Endodermal cell (in vitro differentiated cells): ENCODE data around the gene ECHDC1. TPM values are rescaled to one million over a fixed set of nuclear protein-coding genes. Genes with fewer than 3 reads are reported as not detected.

Source experiments
- DNase-seq: peaks from one replicate; pipeline ENCODE4 v3.0.0-alpha.2; 2017
- H3K27ac ChIP-seq: 2 replicates; pipeline ENCODE4 v1.5.1; 2013; ENCODE audit warnings: mild to moderate bottlenecking, low read depth, low read length, moderate library complexity
- H3K27me3 ChIP-seq: 2 replicates; pipeline ENCODE4 v1.6.1; 2013; ENCODE audit warnings: mild to moderate bottlenecking, low read length, moderate library complexity; ENCODE audit not compliant: insufficient read depth, control insufficient read depth, poor library complexity, severe bottlenecking
- H3K36me3 ChIP-seq: 2 replicates; pipeline ENCODE4 v1.7.0; 2013; ENCODE audit warnings: mild to moderate bottlenecking, low read length, moderate library complexity; ENCODE audit not compliant: control insufficient read depth, insufficient read depth
- H3K4me1 ChIP-seq: one replicate; pipeline ENCODE4 v1.7.0; 2013; ENCODE audit warnings: low read length; ENCODE audit not compliant: control insufficient read depth, insufficient read depth
- H3K4me3 ChIP-seq: 2 replicates; pipeline ENCODE4 v1.5.1; 2013; ENCODE audit warnings: mild to moderate bottlenecking, low read length, moderate library complexity
- H3K9ac ChIP-seq: 2 replicates; pipeline ENCODE4 v1.6.1; 2013; ENCODE audit warnings: mild to moderate bottlenecking, low read length, moderate library complexity; ENCODE audit not compliant: poor library complexity, severe bottlenecking; ENCODE audit errors: extremely low read depth
- H3K9me3 ChIP-seq: 2 replicates; pipeline ENCODE4 v1.6.1; 2013; ENCODE audit warnings: mild to moderate bottlenecking, low read length, moderate library complexity; ENCODE audit not compliant: control insufficient read depth
- H3K27ac Mint-ChIP-seq: 2 replicates; pipeline ENCODE4 v1.8.0; 2020; ENCODE audit warnings: mixed read lengths
- H3K27me3 Mint-ChIP-seq: 2 replicates; pipeline ENCODE4 v1.8.0; 2021; ENCODE audit warnings: mild to moderate bottlenecking, mixed read lengths; ENCODE audit not compliant: insufficient read depth
- H3K36me3 Mint-ChIP-seq: 2 replicates; pipeline ENCODE4 v1.8.0; 2020; ENCODE audit warnings: low read depth, mixed read lengths
- H3K4me1 Mint-ChIP-seq: 2 replicates; pipeline ENCODE4 v1.8.0; 2020; ENCODE audit warnings: mixed read lengths
- H3K4me3 Mint-ChIP-seq: 2 replicates; pipeline ENCODE4 v1.8.0; 2020; ENCODE audit warnings: mild to moderate bottlenecking, moderate library complexity, mixed read lengths
- H3K9me3 Mint-ChIP-seq: 2 replicates; pipeline ENCODE4 v1.8.0; 2020; ENCODE audit warnings: mild to moderate bottlenecking, mixed read lengths
- CTCF ChIP-seq: fragments of 200-600 bp; sonication (generic); conservative IDR thresholded peaks from 2 replicates; pipeline ENCODE4 v1.5.0; 2021; ENCODE audit warnings: antibody characterized with exemption, mild to moderate bottlenecking
- WGBS, 2 experiments: methylation state at CpG; one replicate each; pipeline versions ENCODE4 v1.1.5 to v1.1.7; 2013; ENCODE audit warnings: missing lambda C conversion rate in 2 of 2, mixed read lengths in 1 of 2; ENCODE audit not compliant: insufficient coverage in 1 of 2, insufficient read length in 1 of 2; 5-methylcytosine and 5-hydroxymethylcytosine counted together
- total RNA-seq, 2 donors: library from RNA; stranded (reverse); fragmentation: NEBNext Ultra II Directional in 1 of 2; extraction: Animal tissue kit (Norgen Biotek cat#: 25700) in 1 of 2; gene quantifications; 2 replicates in 1 of 2; 3 replicates in 1 of 2; pipeline ENCODE4 v1.2.1, GENCODE V29; 2021

Gene ECHDC1
- total RNA-seq, 2 donors from 2014 or later = 45.5 to 58.2 TPM

- H3K9ac ChIP-seq = no peak overlapping the region
- no peak overlapping the region for H3K27ac Mint-ChIP-seq
Measured at GRCh38 chr6:127249621-127250020, 93.8 kb downstream of the ECHDC1 start.

GRCh38 chr6:127247114-127248096, 96.0 kb downstream of the ECHDC1 start:
- 84 to 89% methylated on average over 3 to 4 of the region's 4 CpGs for WGBS, 2 experiments
- Mint-ChIP-seq H3K4me3 (no peak overlapping the region), H3K4me1 (no peaks in the 10 kb centered on the region), H3K27ac (no peak overlapping the region), H3K36me3 (no peaks in the 10 kb centered on the region), H3K9me3 (no peaks in the 10 kb centered on the region), H3K27me3 (no peaks in the 10 kb centered on the region)
- no peaks in the 10 kb centered on the region for H3K9me3 ChIP-seq
- no peak overlapping the region for H3K27ac ChIP-seq
- no peak for TF ChIP-seq CTCF
- H3K9ac ChIP-seq = no peak overlapping the region
- no peak for DNase-seq
- no peaks in the 10 kb centered on the region for H3K4me1 ChIP-seq
- H3K36me3 ChIP-seq = no peaks in the 10 kb centered on the region
- H3K27me3 ChIP-seq = no peaks in the 10 kb centered on the region
- H3K4me3 ChIP-seq = no peak overlapping the region

More at GRCh38 chr6:127249621-127250020, 93.8 kb downstream of the ECHDC1 start:
- H3K4me1 ChIP-seq = no peaks in the 10 kb centered on the region
- Mint-ChIP-seq H3K4me1 (no peaks in the 10 kb centered on the region), H3K27me3 (no peaks in the 10 kb centered on the region), H3K9me3 (no peaks in the 10 kb centered on the region), H3K4me3 (no peak overlapping the region), H3K36me3 (no peaks in the 10 kb centered on the region)
- no peak overlapping the region for H3K27ac ChIP-seq
- TF ChIP-seq CTCF = no peak
- no peak overlapping the region for H3K4me3 ChIP-seq
- no peaks in the 10 kb centered on the region for H3K9me3 ChIP-seq
- no peak for DNase-seq
- H3K36me3 ChIP-seq = no peaks in the 10 kb centered on the region
- whole genome bisulfite sequencing, 2 experiments = 97% methylated on average over 1 of the region's 1 CpG; no CpG with 5 or more reads in 1 of the 2 experiments
- no peaks in the 10 kb centered on the region for H3K27me3 ChIP-seq

GRCh38 chr6:127243501-127243900, 99.9 kb downstream of the ECHDC1 start:
- H3K36me3 ChIP-seq = no peaks in the 10 kb centered on the region
- 88% methylated on average over 1 of the region's 1 CpG; no CpG with 5 or more reads in 1 of the 2 experiments for WGBS, 2 experiments
- Mint-ChIP-seq H3K36me3 (no peaks in the 10 kb centered on the region), H3K27me3 (no peaks in the 10 kb centered on the region), H3K27ac (no peak overlapping the region), H3K9me3 (no peaks in the 10 kb centered on the region), H3K4me1 (no peaks in the 10 kb centered on the region), H3K4me3 (no peak overlapping the region)
- no peak overlapping the region for H3K27ac ChIP-seq
- no peaks in the 10 kb centered on the region for H3K27me3 ChIP-seq
- H3K9me3 ChIP-seq = no peaks in the 10 kb centered on the region
- H3K4me1 ChIP-seq = no peaks in the 10 kb centered on the region
- H3K9ac ChIP-seq = no peak overlapping the region
- no peak for DNase-seq
- no peak overlapping the region for H3K4me3 ChIP-seq
- no peak for TF ChIP-seq CTCF

Other genes starting within 250 kb of the ECHDC1 start
- under 1 TPM; 0.20 to 0.31 TPM for gene RSPO3, start 224.9 kb downstream of the ECHDC1 start, total RNA-seq
- 10 to 100 TPM; 43.9 to 44.6 TPM for gene RNF146, start 76.7 kb downstream of the ECHDC1 start, total RNA-seq
- under 1 TPM; 0.64 to 0.84 TPM for gene KIAA0408, start 115.8 kb upstream of the ECHDC1 start, total RNA-seq
- gene C6orf58, start 233.6 kb upstream of the ECHDC1 start, total RNA-seq = not detected